Neuron (in vitro differentiated cells): ENCODE data around the gene SAMD7.

ENCODE experiments used
- H2AFZ ChIP-seq: one replicate; pipeline ENCODE4 v1.6.1; 2013; ENCODE audit warnings: low read depth, mild to moderate bottlenecking, inconsistent platforms, low read length, moderate library complexity
- H3K27me3 ChIP-seq: one replicate; pipeline ENCODE4 v1.6.1; 2013; ENCODE audit warnings: low read length; ENCODE audit not compliant: insufficient read depth
- H3K36me3 ChIP-seq: one replicate; pipeline ENCODE4 v1.6.1; 2013; ENCODE audit warnings: low read length; ENCODE audit not compliant: insufficient read depth
- H3K4me1 ChIP-seq: one replicate; pipeline ENCODE4 v1.6.1; 2013; ENCODE audit warnings: low read length; ENCODE audit not compliant: insufficient read depth
- H3K4me3 ChIP-seq: 2 replicates; pipeline ENCODE4 v1.5.1; 2013; ENCODE audit warnings: mild to moderate bottlenecking, low read length, moderate library complexity
- H3K9me3 ChIP-seq: one replicate; pipeline ENCODE4 v1.6.1; 2013; ENCODE audit warnings: low read length

Gene SAMD7

GRCh38 chr3:169911272-169911671 is at the start of gene SAMD7:
Gene SAMD7 (plus strand): TSS chr3:169911572. CDS start chr3:169919499, 7,927 bp downstream.
- no peaks in the 10 kb centered on the region for H3K36me3 ChIP-seq
- H3K9me3 ChIP-seq: no peaks in the 10 kb centered on the region
- no peaks in the 10 kb centered on the region for H3K27me3 ChIP-seq
- H2AFZ ChIP-seq: no peak within 1 kb of the TSS
- no peak within 1 kb of the TSS for H3K4me3 ChIP-seq
- H3K4me1 ChIP-seq: no peaks in the 10 kb centered on the region

- H3K4me3 ChIP-seq: no peak overlapping the region
- H3K27me3 ChIP-seq: no peaks in the 10 kb centered on the region
- no peaks in the 10 kb centered on the region for H3K9me3 ChIP-seq
- no peaks in the 10 kb centered on the region for H3K36me3 ChIP-seq
- no peak overlapping the region for H2AFZ ChIP-seq
- no peaks in the 10 kb centered on the region for H3K4me1 ChIP-seq
Observed at GRCh38 chr3:169861871-169862270, 49.5 kb upstream of the SAMD7 start.

- Histone ChIP-seq H3K4me1 (no peaks in the 10 kb centered on the region), H3K36me3 (no peaks in the 10 kb centered on the region), H3K4me3 (no peak overlapping the region), H3K27me3 (no peaks in the 10 kb centered on the region), H2AFZ (no peak overlapping the region), H3K9me3 (no peaks in the 10 kb centered on the region)
Observed at GRCh38 chr3:169863458-169863899, 47.9 kb upstream of the SAMD7 start.

GRCh38 chr3:169864270-169864669 is 47.1 kb upstream of the SAMD7 start:
- no peaks in the 10 kb centered on the region for H3K9me3 ChIP-seq
- no peaks in the 10 kb centered on the region for H3K27me3 ChIP-seq
- no peaks in the 10 kb centered on the region for H3K36me3 ChIP-seq
- no peaks in the 10 kb centered on the region for H3K4me1 ChIP-seq
- H2AFZ ChIP-seq: no peak overlapping the region
- no peak overlapping the region for H3K4me3 ChIP-seq

GRCh38 chr3:169865176-169865767 is 46.1 kb upstream of the SAMD7 start:
- no peak overlapping the region for H3K4me3 ChIP-seq
- no peaks in the 10 kb centered on the region for H3K9me3 ChIP-seq
- H3K4me1 ChIP-seq: no peaks in the 10 kb centered on the region
- H2AFZ ChIP-seq: no peak overlapping the region
- no peaks in the 10 kb centered on the region for H3K27me3 ChIP-seq
- H3K36me3 ChIP-seq: no peaks in the 10 kb centered on the region

GRCh38 chr3:169867584-169868210 is 43.7 kb upstream of the SAMD7 start:
- no peaks in the 10 kb centered on the region for H3K9me3 ChIP-seq
- no peaks in the 10 kb centered on the region for H3K4me1 ChIP-seq
- no peaks in the 10 kb centered on the region for H3K36me3 ChIP-seq
- H2AFZ ChIP-seq: no peak overlapping the region
- H3K4me3 ChIP-seq: no peak overlapping the region
- no peaks in the 10 kb centered on the region for H3K27me3 ChIP-seq

- Histone ChIP-seq H2AFZ (no peak overlapping the region), H3K27me3 (no peaks in the 10 kb centered on the region), H3K4me3 (no peak overlapping the region), H3K9me3 (no peaks in the 10 kb centered on the region), H3K4me1 (no peaks in the 10 kb centered on the region), H3K36me3 (no peaks in the 10 kb centered on the region)
Observed at GRCh38 chr3:169868369-169868768, 43.0 kb upstream of the SAMD7 start.

- Histone ChIP-seq H3K36me3 (no peaks in the 10 kb centered on the region), H3K27me3 (no peaks in the 10 kb centered on the region), H2AFZ (no peak within 1 kb of the TSS), H3K4me3 (no peak within 1 kb of the TSS), H3K4me1 (no peaks in the 10 kb centered on the region), H3K9me3 (no peaks in the 10 kb centered on the region)
Observed at GRCh38 chr3:169869484-169870220, 41.7 kb upstream of the SAMD7 start, which contains the start of gene LRRC31. Gene LRRC31 (minus strand): TSS chr3:169869935. CDS start chr3:169869807, 128 bp downstream.

GRCh38 chr3:169871129-169871886 is 40.1 kb upstream of the SAMD7 start:
- H3K27me3 ChIP-seq: no peaks in the 10 kb centered on the region
- H3K9me3 ChIP-seq: peaks cover 2% of the 10 kb centered on the region
- no peaks in the 10 kb centered on the region for H3K4me1 ChIP-seq

GRCh38 chr3:169879013-169879557 is 32.3 kb upstream of the SAMD7 start:
- Histone ChIP-seq H3K27me3 (no peaks in the 10 kb centered on the region), H3K4me1 (no peaks in the 10 kb centered on the region), H2AFZ (no peak overlapping the region), H3K9me3 (peaks cover 2% of the 10 kb centered on the region), H3K4me3 (no peak overlapping the region), H3K36me3 (no peaks in the 10 kb centered on the region)

More at GRCh38 chr3:169871129-169871886, 40.1 kb upstream of the SAMD7 start:
- no peaks in the 10 kb centered on the region for H3K36me3 ChIP-seq
- H2AFZ ChIP-seq: no peak overlapping the region
- H3K4me3 ChIP-seq: no peak overlapping the region

GRCh38 chr3:169879845-169880575 is 31.4 kb upstream of the SAMD7 start:
- no peaks in the 10 kb centered on the region for H3K36me3 ChIP-seq
- H3K4me1 ChIP-seq: no peaks in the 10 kb centered on the region
- no peak overlapping the region for H3K4me3 ChIP-seq
- H2AFZ ChIP-seq: no peak overlapping the region
- no peaks in the 10 kb centered on the region for H3K27me3 ChIP-seq
- H3K9me3 ChIP-seq: peaks cover 2% of the 10 kb centered on the region

- Histone ChIP-seq H3K4me3 (no peak overlapping the region), H3K9me3 (no peaks in the 10 kb centered on the region), H3K27me3 (no peaks in the 10 kb centered on the region), H3K4me1 (no peaks in the 10 kb centered on the region), H2AFZ (no peak overlapping the region), H3K36me3 (no peaks in the 10 kb centered on the region)
Observed at GRCh38 chr3:169880576-169881250, 30.7 kb upstream of the SAMD7 start.
